Activated CD4-positive, alpha-beta T cell treated with anti-CD3 and anti-CD28 coated beads, Interleukin-2, Interleukin-6, amounts not matched to agents 100 ng/mL and 50 ng/mL, durations not matched to agents 16 hours and 8 hours (primary cell): ENCODE measurements around the gene TMEM255B.
"Not testable (repeated sequence)": the region's sequence is repeated elsewhere in the genome, so short reads cannot be mapped to it uniquely, and the experiment has no call there.

ENCODE experiments used
- DNase-seq: peaks from one replicate; pipeline ENCODE4 v3.0.0-alpha.2; 2020

Gene TMEM255B

DNA sequence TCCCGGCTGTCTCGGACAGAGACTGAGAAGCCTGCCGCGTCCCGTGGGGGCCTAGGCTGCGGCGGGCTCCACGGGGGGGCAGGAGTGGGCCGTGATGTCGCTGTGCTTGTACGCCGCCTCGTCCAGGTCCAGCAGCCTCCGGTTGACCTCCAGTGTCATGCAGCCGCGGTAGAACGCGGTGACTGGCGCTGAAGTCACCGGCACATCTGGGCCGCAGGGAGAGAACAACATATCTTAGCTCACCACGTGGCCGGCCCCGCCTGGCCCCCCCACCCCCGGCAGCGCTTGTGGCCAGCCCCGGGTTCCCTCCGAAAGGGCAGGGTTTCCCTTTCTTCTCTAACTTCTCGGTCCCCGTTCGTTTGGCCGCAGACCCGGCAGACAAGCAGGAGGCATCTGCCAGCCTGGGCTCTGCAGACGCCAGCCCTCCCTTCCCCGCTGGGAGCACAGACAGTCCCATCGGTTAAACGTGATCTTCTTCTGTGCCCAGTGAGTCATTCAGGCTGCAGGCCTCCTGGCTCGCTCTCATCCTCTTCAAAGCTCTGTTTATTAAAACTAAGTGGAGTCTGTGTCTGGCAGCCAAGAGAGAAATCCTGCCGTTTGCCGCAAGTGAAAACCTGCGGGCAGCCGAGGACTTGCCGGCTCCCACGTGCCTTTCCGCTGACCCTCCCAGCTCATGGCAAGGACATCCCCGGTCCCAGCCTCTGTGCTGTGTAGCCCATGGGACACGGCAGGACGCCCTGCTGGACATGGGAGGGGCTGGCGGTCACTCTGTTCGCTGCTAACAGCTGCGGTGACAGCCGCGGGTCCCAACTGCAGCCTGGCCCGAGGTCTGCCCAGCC, 62.0 kb downstream of the TMEM255B start:
- DNase-seq, result no peak

DNA sequence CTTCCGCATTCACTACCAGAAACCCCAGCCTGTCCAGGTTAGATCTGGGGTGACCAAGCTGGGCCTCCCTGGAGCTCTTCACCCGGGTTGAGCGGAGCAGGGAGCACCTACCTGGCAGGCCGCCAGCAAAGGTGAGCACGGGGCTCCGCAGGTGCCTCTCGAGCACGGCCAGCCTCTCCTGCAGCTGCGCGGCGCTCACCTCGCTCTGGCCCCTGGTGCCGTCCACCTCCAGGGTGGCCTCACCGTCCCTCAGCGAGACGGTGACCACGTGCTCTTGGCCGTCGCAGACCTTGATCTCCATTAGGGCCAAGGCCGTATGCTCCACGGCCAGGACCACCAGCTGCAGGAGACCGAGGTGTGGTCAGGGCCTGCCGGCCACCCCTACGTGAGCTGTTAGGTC, 62.8 kb downstream of the TMEM255B start:
- no peak for DNase-seq

DNA sequence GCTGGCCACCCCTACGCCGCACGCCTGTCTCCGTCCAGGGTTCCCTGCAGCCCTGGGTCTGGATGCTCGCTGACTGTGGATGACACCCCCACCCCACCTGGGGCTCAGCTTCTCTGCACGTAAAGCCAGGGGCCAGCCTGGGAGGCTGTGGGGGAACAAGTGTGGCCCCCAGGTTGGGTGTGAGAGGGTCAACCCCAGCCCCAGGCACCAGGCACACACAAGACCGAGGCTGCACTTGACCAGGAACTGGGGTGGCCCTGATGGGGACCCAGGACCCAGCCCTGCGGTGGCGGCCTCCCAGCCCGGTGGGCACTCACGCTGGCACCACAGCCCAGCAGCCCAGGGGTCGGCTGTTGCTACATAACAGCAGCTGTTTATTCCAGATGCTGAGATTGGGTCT, 63.2 kb downstream of the TMEM255B start:
- no peak for DNase-seq

DNA sequence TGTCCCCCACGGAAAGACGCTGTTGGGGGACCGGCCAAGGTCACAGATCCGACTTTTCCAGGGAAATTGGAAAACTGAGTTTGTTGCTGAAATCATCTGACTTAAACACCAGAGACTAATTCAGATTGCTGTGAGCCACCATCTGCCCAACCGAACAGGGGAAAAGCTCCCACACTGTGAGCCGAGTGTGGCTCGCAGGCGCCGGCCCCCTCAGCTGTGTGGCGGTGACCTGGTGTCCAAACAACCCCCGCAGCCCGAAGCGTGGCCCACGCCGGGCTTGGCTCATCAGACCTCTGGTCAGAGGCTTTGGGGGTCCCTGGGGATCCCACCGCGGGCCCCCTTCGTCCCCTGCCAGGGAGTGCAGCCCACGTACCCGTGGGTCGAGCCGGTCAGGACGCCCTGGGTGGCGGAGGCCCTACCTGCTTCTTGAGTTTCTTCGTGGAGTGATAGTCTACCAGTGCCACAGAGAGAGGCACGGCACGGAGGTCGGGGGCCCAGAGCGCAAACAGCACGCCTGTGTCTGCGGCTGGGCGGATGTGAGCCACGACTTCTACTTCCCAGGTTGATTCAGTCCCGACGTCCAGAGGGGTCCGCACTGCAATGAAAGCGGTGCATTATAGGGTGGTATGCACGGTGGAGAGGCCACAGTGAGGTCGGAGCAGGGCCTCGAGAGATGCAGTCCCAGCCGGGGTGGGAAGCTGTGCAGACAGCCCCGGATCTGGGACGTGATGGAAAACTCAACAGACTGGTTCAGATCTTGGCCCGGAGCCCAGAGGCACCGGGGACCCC, 64.1 kb downstream of the TMEM255B start:
- no peak for DNase-seq

DNA sequence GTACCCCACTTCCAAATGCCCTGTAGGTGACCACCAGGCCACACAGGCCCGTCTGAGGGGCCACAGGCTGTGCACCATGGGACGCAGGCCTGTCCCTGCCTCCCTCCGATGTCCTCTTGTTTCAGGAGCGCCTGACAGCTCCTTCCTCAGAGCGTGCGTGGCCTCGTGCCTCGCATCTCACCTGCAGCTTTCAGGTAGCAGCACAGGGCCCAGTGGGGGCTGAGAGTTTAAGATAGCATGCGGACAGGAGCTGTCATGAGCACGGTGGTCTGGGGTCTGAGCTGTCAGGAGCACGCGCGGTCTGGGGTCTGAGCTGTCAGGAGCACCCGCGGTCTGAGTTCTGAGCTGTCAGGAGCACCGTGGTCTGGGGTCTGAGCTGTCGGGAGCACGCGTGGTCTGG, 64.7 kb downstream of the TMEM255B start:
- DNase-seq, result no peak

DNA sequence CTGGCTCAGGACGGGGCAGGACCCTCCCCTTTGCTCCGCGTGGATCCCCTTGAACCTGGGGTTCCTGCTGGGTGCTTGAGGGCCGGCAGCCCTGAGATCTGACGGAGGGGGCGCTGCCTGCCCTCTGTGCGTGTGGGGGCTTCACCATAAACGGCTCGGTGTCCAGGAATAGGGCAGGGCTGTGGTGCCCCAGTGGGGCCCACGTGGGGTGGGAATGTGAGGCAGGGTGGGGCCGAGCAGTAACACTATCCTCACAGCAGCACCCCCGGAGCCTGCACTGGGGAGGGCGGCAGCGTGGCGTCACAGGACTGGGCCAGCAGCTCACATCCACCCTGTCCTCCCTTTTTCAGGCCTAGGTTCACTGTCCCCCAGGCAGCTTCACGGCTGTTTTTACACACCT, 66.8 kb downstream of the TMEM255B start:
- DNase-seq, result no peak

DNA sequence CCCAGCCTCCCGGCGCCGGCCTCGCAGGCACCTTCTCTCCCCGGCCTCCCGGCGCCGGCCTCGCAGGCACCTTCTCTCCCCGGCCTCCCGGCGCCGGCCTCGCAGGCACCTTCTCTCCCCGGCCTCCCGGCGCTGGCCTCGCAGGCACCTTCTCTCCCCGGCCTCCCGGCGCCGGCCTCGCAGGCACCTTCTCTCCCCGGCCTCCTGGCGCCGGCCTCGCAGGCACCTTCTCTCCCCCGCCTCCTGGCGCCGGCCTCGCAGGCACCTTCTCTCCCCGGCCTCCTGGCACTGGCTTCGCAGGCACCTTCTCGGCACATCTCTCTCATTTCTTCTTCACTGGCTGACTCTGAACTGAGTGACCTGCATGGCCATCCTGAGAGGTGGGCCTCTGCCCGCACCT, 67.4 kb downstream of the TMEM255B start:
- not testable (repeated sequence) for DNase-seq

DNA sequence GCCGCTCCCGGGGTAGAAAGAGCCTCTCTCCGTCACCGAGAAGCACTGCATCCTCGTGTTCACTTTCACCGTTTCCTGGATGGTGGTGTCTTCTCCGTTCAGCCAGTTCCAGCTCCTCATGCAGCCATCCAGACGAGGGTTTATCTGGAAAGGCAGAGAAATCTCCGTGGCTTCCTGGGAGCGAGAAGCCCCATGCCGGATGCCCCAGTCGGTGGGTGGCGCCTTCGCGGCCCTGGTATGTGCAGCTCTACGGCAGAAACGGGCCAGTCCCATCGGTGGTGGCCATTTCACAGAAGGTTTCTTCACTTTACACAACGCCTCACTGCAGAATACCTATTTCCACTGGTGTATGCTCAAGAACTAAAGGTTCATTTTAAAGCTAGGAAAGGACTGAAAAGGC, 68.0 kb downstream of the TMEM255B start:
- DNase-seq, result no peak

DNA sequence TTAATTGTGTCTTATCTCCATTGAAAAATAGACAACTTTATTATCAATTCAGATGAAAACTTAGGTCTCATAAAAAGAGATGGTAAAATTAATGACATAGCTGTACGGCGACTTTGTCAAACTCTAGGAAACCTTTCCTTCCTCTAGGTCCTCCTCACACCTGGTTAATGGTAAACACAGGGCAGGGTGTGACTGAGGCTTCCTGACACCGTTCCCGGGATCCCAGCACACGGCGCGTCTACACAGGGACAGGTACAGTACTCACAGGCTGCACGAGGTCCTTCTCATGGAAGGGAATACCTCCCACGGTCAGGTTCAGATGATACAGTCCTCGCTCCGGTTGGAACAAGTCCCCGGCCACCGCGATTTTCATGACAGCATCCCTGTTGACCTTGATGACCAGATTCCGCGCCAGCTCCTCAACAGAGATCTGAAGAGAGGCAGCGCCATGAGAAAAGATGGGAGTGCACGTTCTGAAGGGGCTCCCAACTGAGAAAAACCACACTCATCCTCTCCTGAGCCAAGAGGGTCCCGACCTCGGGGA, 69.3 kb downstream of the TMEM255B start:
- no peak for DNase-seq

DNA sequence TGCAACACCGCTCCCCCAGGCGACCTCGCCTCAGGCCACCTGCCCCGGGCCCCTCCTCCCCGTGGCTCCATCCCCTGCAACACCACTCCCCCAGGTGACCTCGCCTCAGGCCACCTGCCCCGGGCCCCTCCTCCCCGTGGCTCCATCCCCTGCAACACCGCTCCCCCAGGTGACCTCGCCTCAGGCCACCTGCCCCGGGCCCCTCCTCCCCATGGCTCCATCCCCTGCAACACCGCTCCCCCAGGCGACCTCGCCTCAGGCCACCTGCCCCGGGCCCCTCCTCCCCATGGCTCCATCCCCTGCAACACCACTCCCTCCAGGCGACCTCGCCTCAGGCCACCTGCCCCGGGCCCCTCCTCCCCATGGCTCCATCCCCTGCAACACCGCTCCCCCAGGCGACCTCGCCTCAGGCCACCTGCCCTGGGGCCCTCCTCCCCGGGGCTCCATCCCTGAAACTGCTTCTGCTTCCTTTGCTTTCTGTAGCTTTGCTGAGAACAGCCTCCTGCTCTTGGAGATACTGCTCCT, 71.5 kb downstream of the TMEM255B start:
- not testable (repeated sequence) for DNase-seq

DNA sequence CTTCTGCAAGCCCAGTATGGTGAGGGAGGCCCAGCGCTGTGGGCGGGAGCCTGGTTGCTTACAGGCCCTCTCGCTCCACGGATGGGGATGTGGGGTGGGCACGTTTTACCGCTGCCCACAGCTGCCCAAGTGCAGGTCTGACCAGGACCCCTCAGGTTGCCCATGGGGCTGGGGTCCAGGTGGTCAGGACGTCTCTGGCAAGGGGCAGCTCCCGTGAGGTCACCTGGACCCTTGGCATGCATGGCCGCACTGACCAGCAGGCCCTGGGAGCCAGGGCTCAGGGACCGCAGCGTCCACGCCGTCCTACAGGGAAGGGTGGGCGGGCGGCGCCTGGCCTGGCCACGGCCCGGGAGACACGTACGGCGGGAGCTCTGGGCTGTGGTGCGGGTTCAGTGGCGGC, 72.0 kb downstream of the TMEM255B start:
- DNase-seq, result no peak

DNA sequence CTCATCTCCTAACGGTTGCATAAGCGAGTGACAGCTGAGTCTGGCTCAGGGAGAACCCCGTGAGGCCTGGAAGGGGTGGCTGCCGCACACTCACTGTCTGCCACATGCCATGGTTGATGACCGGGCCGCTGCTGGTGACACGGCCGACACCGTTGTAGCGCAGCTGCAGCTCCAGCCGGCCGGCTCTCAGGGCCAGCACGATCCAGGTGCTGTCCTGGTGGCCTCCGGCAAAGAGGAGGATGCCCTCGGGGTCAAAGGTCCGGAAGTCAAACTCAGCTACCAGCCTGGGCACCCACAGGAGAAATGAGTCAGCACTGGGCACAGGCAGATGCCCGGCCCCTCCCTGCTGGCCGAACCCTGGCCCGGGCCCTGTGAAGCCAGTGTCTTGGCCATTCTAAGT, 73.2 kb downstream of the TMEM255B start:
- no peak for DNase-seq

DNA sequence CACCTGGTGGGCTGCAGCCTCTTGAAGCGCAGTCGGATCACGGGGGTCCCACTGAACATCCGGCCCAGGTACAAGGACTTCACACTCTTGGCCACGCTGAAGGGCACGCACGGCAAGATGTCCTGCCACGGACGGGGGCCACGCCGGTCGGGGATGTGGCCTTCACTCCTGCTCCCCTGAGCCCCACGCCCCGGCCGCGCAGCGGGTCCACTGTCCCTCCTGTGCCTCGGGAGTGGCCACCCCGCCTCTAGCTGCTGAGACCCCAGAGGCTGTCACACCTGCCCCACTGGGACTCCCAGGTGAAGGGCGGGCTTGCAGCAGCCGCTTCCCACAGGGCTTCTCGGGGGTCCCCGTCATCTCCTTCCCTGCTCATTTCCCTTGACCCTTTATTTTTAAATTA, 73.6 kb downstream of the TMEM255B start:
- no peak for DNase-seq

DNA sequence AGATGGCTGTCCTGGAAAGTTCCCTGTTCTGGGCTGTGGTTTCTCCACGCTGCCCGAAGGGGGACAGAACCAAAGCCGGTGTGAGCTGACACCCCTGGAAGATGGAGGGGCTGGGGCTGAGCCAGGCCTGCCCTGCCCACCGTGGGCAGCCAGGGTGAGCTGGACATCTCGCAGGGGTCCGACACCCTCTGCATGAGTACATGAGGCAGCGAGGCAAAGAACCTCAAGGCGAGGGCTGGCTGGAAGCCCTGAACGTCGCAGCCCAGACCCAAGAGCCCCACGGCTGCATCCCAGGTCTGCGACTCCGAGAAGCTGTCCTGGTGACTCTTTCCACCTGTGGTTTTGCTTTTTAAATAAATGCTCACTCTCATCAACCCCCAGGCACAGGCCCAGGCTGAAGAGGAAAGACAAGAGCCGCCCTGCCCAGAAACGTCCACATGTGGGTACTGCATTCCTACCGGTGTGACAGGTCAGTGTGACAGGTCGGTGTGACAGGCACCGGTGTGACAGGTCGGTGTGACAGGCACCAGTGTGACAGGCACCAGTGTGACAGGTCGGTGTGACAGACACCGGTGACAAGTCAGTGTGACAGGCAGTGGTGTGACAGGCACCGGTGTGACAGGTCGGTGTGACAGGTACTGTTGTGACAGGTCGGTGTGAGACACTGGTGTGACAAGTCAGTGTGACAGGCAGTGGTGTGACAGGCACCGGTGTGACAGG, 74.2 kb downstream of the TMEM255B start:
- DNase-seq, result no peak

DNA sequence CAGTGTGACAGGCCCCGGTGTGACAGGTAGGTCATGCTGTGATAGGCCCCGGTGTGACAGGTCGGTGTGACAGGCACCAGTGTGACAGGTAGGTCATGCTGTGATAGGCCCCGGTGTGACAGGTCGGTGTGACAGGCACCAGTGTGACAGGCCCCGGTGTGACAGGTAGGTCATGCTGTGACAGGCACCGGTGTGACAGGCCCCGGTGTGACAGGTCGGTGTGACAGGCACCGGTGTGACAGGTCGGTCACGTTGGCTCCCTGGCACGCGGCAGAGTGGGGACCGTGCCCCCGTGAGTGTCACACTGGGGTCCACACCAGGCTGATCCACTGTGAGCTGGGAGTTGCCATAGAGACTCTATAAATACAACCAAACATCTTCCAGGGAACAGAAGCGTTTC, 75.0 kb downstream of the TMEM255B start:
- DNase-seq, result not testable (repeated sequence)

DNA sequence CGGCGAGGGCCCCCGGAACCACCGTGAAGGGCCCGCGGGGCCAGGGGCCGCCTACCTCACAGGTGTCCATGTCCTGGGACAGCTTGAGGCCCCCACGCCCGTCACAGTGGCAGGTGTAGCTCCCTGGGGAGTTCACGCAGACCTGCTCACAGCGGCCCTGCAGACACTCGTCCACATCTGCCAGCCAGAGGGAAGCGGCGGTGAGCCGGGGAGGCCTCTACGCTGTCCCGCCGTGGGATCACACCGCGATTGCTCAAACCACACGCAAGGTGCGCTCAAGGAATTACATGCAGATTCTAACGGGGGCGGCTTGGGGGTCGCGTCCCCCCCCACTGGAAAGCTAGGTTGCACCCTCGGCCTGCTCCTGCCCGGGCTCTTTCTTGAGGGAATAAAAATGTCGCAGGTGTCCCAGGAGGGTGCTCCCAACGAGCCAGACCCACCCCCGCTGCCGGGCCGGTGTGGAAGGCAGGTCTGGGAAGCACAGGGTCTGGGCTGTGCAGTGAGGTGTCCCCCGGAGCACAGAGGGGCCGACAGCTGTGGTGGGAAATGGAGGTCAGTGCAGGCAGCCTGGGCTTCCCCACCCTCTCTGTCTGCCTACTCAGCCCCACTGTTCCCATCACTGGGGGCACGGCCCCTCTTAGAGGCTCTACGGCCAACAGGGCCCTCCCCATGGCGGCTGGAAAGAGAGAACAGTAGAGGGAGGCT, 75.6 kb downstream of the TMEM255B start:
- DNase-seq, result no peak

DNA sequence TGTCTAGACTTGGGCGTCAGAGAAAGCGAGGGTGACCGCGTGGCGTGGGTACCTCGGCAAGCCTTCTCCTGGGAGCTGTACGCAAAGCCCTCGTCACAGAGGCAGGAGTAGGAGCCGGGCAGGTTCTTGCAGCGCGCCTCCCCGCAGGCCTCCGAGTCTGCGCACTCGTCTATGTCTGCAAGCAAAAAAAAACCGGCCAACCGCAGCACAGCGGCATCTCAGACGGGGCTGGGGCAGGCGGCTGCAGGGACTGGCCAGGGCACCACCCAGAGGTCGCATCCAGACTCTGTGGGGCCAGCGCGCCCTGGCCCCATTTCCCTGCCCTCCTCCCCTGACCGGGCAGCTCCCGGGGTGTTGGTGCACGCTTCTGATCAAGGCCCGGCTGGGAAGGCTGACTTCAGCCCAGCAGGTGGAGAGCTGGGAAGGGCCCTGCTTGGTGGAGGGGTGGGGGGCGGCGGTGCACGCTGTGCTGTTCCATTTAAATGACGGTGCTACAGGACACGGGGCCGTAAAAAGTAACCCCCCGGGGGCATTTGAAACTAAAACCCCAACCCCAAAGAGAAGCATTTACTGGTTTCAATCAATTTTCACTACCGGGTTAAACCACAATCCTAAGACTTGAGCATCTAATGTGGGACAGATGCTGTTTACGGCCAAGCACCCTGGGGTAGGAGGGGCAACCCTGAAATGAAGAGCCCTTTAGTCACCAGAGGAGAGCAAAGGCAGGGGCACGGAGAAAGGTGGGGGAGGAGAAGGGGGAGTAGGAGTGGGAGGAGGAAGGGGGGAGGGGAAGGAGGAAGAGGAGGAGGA, 76.6 kb downstream of the TMEM255B start:
- DNase-seq, result no peak

DNA sequence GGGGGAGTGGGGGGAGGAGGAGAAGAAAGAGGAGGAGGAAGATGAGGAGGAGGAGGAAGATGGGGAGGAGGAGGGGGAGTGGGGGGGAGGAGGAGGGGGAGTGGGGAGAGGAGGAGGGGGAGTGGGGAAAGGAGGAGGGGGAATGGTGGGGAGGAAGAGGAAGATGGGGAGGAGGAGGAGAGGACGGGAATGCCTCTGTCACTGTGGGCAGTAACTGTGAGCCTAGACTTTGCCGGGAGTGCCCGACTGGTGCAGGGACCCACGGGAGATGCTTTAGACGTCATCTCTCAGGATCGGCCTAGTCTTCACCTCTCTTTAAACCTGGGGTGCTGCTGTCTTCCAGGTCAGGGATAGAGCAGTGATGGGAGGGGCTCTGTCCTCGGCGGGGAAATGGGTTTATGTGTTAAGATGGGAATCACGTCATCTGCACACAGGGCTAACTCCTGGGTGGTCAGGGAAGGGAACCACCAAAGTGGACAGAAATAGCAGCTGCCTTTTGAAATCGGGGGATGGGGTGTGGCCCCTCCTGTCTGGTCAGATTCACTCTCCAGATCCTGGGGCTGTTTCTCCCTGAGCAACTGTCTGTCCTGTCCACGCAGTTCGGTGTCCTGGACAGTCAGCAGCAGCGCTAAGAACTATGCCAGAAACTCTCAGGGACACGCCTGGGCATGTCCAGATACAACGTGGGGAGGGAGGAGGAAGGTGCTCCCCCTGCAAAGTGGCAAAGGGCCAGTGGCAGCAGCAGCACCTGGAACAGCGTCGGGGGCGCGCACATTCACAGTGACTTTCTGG, 77.9 kb downstream of the TMEM255B start:
- no peak for DNase-seq

DNA sequence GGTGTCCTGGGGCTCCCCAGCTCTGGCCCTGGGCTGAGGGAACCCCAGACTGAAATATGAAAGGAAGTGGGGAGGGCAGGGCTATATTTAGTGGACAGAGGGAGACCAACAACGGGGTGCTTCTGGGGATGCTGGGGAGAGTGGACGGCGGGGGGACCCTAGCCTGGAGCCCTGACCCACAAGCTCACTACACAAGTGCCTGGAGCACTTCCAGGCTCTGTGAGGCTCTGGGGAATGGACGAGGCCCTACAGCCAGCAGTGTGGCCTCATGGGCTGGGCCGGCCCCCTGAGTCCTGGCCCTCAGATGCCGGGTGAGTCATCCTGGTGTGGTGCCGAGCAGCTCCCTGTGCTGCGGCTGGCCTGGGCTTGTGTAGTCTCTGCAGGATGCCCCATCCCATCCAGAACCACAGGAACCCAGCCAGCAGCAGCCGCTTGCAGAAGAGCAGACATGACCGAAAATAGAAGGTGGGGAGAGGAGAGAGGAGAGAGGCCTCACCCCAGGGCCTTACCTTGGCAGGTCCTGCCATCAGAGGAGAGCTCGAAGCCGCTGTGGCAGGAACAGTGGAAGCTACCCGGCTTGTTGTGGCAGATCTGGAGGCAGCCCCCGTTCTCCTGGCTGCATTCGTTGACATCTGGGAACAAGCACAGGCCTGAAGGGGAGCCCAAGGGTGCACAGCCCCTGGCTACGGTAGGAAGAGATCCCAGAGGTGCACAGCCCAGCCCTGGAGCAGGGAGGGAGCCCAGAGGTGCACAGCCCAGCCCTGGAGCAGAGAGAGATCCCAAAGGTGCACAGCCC, 78.7 kb downstream of the TMEM255B start:
- no peak for DNase-seq

DNA sequence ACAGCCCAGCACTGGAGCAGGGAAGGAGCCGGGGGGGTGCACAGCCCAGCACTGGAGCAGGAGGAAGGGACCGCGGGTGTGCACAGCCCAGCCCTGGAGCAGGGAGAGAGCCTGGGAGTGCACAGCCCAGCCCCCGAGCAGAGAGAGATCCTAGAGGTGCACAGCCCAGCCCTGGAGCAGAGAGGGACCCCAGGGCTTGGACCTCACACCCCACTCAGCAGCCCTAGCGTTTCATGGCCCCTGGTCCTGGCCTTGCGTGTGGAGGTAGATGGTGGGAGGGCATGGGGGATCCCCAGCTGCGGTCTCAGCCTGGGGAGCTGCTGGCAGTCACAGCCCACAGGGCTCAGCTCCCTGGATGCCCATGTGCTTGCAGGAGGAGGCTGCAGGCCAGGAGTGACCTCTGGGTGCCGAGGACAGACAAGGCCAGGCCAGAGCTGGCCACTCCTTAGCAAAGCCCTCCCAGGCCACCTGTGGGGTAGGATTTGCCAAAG, 79.7 kb downstream of the TMEM255B start:
- DNase-seq, result no peak
